ENCODE measurements around the gene PKHD1.
"Not testable (repeated sequence)": the region's sequence is repeated elsewhere in the genome, so short reads cannot be mapped to it uniquely, and the experiment has no call there.

Gene PKHD1

DNA sequence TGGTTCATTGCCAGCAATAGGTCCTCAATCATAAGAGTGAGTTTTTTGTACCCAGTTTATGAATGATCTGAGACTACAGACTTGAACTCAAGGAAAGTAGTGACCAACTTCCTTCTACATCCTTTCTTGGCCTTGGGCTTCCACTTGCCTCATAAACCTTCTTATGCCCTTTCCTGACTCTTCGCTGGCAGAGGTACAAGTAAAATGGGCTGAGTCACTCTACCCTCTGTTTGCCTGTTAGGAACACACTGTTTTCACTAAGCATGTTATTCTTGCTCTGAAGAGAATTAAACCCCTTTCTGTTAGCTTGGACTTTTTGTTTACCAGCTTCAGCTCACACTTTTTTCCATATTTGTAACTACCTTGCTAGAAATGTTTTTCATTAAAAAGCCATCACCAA, 74.4 kb downstream of the PKHD1 start:
- in situ Hi-C loops (cut with MboI; ENCODE audit: low pct_unique_long_range_greater_than_20kb, low sequenced_read_pairs): no loop called here

DNA sequence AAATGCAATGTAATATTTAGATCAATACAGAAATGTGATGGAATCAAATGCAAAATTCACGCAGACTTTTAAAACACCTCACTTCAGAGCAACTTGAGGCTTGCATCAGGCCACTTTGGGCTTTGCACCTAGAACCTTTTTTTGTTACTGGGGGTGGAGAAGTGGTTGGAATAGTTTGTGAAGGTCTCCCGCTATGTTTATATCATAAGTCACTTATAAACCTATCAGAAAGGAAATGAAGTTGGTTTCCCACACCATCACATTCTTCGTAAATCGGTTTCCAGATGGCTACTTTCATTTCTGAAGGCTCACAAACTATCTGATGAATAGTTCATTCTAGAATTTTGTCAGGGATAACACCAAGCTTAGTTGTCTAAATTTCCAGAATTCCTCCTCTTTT, 74.8 kb downstream of the PKHD1 start:
- DNase-seq: no peak
- in situ Hi-C loops (cut with MboI; ENCODE audit: low pct_unique_long_range_greater_than_20kb, low sequenced_read_pairs): no loop called here

More for the DNA sequence above, 74.4 kb downstream of the PKHD1 start:
- DNase-seq: no peak

GRCh38 chr6:52010806-52011205, 76.6 kb downstream of the PKHD1 start:
- no peak for DNase-seq
- in situ Hi-C loops (cut with MboI; ENCODE audit: low pct_unique_long_range_greater_than_20kb, low sequenced_read_pairs): no loop called here

DNA sequence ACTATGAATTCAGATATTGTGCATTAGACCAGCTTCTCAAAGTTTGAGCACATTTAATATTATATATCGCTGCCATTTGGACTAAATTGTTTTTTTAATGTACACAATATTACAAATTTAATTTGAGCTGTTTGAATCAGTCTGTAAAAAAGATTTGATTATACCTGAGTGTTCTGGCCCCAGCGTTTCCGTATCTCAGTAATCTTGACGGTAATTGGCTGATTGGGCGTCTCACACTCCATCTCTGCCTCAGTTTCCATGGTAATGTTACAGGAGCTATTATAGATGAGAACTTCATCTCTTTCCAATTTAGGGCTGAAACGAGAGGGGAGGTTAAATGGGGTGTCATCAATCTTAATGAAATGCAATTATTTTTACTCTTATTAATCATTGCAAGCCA, 77.3 kb downstream of the PKHD1 start:
- in situ Hi-C loops (cut with MboI; ENCODE audit: low pct_unique_long_range_greater_than_20kb, low sequenced_read_pairs): no loop called here

GRCh38 chr6:52009466-52010140, 77.8 kb downstream of the PKHD1 start:
- no peak for DNase-seq
- in situ Hi-C loops (cut with MboI; ENCODE audit: low pct_unique_long_range_greater_than_20kb, low sequenced_read_pairs): no loop called here

More for the DNA sequence above, 77.3 kb downstream of the PKHD1 start:
- no peak for DNase-seq

- in situ Hi-C loops (cut with MboI; ENCODE audit: low pct_unique_long_range_greater_than_20kb, low sequenced_read_pairs): no loop called here
- no peak for DNase-seq
These were observed 87.3 kb downstream of the PKHD1 start for GRCh38 chr6:52000064-52000463.

DNA sequence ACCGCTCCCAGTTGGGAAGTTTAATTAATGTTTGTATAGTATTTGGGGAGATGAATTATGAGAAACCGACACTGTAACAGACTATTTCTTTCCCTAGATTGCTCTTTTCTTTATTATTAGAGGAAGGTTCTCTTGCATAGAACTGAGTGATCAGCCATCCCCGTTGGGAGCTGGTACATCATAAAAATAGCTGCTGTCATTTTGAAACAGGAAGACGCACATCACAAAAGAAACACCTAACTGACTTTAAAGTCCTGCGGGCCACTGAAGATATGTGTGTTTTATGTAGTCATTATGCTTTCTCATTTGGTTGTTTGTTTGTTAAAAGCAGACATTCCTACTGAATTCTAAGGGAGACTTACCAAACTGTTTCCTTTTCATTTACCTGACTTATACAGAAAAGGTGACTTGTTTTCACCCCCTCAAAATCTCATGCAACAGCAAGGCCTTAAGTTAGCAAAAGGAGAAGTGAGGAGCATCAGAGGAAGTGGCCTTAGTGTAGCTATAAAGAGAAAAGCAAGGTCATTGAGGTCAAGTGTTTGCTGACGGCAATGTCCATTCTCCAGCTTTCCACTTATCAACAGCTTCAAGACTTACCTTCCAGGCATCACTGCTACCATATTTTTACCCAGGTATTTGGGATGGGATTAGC, 91.0 kb downstream of the PKHD1 start:
- no peak for DNase-seq
- in situ Hi-C loops (cut with MboI; ENCODE audit: low pct_unique_long_range_greater_than_20kb, low sequenced_read_pairs): no loop called here

- no peak for DNase-seq
- in situ Hi-C loops (cut with MboI; ENCODE audit: low pct_unique_long_range_greater_than_20kb, low sequenced_read_pairs): no loop called here
These were observed 92.1 kb downstream of the PKHD1 start for GRCh38 chr6:51995214-51995755.

DNA sequence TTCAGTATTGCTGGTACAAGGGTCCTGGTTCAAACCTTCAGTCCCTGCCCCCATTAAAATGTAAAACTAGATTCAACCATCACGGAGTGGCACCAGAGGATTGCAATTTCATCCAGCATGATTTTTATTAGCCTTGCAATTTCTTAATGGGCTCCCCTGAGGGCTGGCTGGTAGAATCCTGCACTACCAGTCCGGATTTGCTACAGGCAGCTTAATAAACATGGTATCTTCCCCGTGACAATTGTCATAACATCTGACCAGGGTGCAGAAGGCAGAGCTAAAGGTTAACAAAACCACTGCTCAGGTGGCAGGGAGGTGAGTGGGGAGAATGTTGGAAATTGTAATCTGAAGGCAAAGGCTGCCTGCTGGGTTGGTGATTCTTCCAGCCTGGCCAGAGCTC, 94.5 kb downstream of the PKHD1 start:
- in situ Hi-C loops (cut with MboI; ENCODE audit: low pct_unique_long_range_greater_than_20kb, low sequenced_read_pairs): no loop called here
- no peak for DNase-seq

GRCh38 chr6:51989789-51990188, 97.6 kb downstream of the PKHD1 start:
- DNase-seq: no peak
- in situ Hi-C loops (cut with MboI; ENCODE audit: low pct_unique_long_range_greater_than_20kb, low sequenced_read_pairs): no loop called here

DNA sequence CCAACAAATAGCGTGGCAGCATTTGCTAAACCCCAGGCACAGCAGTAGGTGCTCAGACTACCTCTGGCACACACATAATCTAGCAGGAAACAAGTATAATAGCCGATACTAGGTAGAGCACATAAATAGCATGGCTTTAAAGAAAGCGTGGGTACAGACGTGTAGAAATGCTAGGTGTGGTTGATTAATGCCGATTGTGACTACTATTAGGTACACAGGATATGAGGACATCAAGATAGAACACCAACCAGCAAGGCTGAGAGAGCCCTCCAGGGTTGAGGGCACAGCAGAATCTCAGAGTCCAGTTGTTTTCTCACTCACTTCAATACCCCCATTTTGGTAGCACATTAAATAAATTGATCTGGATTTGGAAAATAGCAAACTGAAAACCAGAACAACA, 100.5 kb downstream of the PKHD1 start:
- DNase-seq: no peak
- in situ Hi-C loops (cut with MboI; ENCODE audit: low pct_unique_long_range_greater_than_20kb, low sequenced_read_pairs): no loop called here

- in situ Hi-C loops (cut with MboI; ENCODE audit: low pct_unique_long_range_greater_than_20kb, low sequenced_read_pairs): no loop called here
- no peak for DNase-seq
These were observed 103.8 kb downstream of the PKHD1 start for GRCh38 chr6:51983564-51983963.

- in situ Hi-C loops (cut with MboI; ENCODE audit: low pct_unique_long_range_greater_than_20kb, low sequenced_read_pairs); DNase-seq: not testable (repeated sequence)
These were observed 104.7 kb downstream of the PKHD1 start for GRCh38 chr6:51982695-51983094.

DNA sequence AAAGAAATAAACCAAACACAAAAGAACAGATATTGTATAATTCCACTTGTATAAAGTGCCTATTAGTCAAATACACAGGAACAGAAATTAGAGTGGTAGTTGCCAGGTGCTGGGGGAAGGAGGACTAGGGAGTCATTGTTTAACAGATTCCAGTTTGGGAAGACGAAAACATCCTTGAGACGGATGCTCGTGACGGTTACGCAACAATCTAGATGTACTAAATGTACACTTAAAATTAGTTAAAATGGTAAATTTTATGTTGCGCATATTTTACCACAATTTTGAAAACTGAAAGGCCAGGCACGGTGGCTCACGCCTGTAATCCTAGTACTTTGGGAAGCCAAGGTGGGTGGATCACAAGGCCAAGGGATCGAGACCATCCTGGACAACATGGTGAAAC, 111.0 kb downstream of the PKHD1 start:
- no peak for DNase-seq
- in situ Hi-C loops (cut with MboI; ENCODE audit: low pct_unique_long_range_greater_than_20kb, low sequenced_read_pairs): no loop called here

- no peak for DNase-seq
- in situ Hi-C loops (cut with MboI; ENCODE audit: low pct_unique_long_range_greater_than_20kb, low sequenced_read_pairs): loop anchor here (25.0 kb wide), 1 partner anchor 110 kb away; no protein-coding TSS in a partner anchor
These were observed 114.8 kb downstream of the PKHD1 start for GRCh38 chr6:51972659-51973058.

- in situ Hi-C loops (cut with MboI; ENCODE audit: low pct_unique_long_range_greater_than_20kb, low sequenced_read_pairs): loop anchor here (25.0 kb wide), 1 partner anchor 106 kb away; no protein-coding TSS in a partner anchor
- DNase-seq: no peak
These were observed 119.1 kb downstream of the PKHD1 start for GRCh38 chr6:51968265-51968664.

GRCh38 chr6:51965222-51965801, 122.1 kb downstream of the PKHD1 start:
- in situ Hi-C loops (cut with MboI; ENCODE audit: low pct_unique_long_range_greater_than_20kb, low sequenced_read_pairs): loop anchor here (25.0 kb wide), 1 partner anchor 103 kb away; no protein-coding TSS in a partner anchor

GRCh38 chr6:51963980-51964379, 123.4 kb downstream of the PKHD1 start:
- in situ Hi-C loops (cut with MboI; ENCODE audit: low pct_unique_long_range_greater_than_20kb, low sequenced_read_pairs): loop anchor here (25.0 kb wide), 1 partner anchor 102 kb away; no protein-coding TSS in a partner anchor

More at GRCh38 chr6:51965222-51965801, 122.1 kb downstream of the PKHD1 start:
- DNase-seq: no peak

DNA sequence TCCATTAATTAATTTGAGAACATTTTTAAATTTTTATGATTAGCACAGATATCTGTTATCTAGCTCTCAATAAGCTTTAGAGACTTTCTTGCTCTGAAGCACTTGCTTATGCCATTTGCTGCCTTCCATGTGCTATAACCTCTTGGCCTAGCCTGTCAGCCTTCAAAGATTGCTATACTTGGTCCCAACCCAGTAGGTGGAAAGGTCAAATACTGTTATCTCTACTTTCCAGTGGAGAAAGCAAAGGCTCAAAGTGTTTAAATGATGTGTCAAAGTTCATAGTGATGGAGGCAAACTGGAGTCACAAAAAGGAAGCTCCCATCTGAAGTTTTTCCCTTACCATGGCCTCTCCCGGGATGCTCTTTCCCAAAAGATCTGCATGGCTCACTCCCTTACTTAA, 125.1 kb downstream of the PKHD1 start:
- in situ Hi-C loops (cut with MboI; ENCODE audit: low pct_unique_long_range_greater_than_20kb, low sequenced_read_pairs): loop anchor here (25.0 kb wide), 1 partner anchor 100 kb away; no protein-coding TSS in a partner anchor
- DNase-seq: no peak

More at GRCh38 chr6:51963980-51964379, 123.4 kb downstream of the PKHD1 start:
- no peak for DNase-seq

DNA sequence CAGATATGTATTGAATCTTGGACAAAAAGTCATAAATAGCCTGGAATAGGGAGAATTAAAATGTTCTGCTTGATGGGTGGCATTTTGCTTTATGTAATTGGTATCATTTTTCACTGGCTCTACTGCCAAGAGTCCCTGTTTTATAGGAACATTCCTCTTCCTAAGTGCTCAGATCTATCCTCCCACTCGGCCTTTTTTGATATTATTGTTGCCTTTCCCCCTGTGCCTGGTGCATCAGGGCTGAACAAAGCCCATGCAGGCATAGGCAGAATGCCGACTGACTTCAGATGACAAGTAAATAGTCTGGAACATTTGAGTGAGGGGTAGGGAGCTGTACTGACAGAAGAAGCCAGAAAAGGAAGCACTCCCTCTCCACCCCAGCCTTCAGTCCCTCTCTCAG, 127.0 kb downstream of the PKHD1 start:
- in situ Hi-C loops (cut with MboI; ENCODE audit: low pct_unique_long_range_greater_than_20kb, low sequenced_read_pairs): loop anchor here (25.0 kb wide), 1 partner anchor 98 kb away; no protein-coding TSS in a partner anchor
- DNase-seq: no peak

Measured in KBM-7 (cell line).